LNCAP (cell line): Measurements from ENCODE around the gene AP3D1.

ENCODE experiments used
- TF ChIP-seq, protein P1 (sequence below): fragments of 450-650 bp; IDR thresholded peaks from 2 replicates; pipeline ENCODE4 v1.5.1; 2017; ENCODE audit warnings: mild to moderate bottlenecking

The AP3D1 gene

DNA sequence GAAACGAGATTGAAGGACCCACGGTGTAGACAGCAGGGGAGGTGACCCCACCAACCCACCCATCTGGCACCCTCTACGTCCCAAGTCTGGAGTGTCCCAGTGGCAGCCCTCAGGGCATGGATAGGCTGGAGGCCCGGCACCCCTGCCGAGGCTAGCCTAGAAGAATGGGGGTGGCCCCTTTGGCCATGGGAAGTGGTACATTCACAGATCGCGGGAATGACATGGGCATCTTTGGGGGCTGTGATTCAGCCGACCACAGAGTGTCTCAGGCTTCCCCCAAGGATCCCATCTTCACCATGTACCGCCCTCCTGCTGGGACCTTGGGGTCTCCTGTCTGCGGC is 89.0 kb downstream of the AP3D1 start:
- TF ChIP-seq, protein P1, sequence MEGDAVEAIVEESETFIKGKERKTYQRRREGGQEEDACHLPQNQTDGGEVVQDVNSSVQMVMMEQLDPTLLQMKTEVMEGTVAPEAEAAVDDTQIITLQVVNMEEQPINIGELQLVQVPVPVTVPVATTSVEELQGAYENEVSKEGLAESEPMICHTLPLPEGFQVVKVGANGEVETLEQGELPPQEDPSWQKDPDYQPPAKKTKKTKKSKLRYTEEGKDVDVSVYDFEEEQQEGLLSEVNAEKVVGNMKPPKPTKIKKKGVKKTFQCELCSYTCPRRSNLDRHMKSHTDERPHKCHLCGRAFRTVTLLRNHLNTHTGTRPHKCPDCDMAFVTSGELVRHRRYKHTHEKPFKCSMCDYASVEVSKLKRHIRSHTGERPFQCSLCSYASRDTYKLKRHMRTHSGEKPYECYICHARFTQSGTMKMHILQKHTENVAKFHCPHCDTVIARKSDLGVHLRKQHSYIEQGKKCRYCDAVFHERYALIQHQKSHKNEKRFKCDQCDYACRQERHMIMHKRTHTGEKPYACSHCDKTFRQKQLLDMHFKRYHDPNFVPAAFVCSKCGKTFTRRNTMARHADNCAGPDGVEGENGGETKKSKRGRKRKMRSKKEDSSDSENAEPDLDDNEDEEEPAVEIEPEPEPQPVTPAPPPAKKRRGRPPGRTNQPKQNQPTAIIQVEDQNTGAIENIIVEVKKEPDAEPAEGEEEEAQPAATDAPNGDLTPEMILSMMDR: no peak

DNA sequence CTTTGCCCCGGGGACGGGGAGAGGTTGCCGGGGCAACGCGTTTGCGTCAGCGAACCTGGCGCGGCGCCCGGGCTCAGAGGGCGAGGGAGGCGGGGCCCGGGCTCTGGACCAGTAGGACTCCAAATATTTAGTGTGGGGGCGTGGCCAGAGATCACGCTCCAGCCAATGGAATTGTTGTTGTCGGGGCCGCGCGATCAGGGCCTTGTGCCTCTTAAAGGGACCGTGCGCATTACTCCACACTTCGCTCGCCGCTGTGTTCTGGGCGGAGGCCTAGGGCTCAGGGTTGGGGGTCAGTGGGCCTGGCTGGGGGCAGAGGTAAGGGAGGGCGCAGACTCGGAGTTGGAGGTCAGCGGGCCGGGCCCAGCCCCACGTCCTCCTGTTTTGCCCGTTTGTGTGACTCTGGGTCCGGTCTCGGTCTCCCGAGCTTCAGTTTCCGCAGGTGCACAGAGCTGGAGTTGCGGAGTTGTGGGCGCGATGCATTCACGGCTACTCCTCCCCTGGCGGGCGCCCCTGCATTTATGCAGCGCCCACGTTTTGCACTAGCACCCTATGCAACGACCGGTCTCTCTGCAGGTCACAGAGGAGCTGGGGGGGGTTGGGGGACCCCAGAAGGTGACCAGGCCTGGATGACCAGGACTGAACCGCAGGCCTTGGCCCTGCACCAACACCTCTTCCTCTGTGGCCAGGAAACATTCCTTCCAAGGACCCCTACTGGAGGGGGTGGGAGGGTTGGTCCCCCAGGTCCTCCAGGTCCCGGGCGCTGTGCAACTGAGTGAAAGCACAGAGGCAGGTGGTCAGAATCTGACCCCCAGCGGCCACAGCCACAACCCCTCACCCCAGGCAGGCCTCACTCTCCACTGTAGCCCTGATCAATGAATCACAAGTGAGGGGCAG is 89.6 kb downstream of the AP3D1 start:
- TF ChIP-seq, protein P1: no peak

DNA sequence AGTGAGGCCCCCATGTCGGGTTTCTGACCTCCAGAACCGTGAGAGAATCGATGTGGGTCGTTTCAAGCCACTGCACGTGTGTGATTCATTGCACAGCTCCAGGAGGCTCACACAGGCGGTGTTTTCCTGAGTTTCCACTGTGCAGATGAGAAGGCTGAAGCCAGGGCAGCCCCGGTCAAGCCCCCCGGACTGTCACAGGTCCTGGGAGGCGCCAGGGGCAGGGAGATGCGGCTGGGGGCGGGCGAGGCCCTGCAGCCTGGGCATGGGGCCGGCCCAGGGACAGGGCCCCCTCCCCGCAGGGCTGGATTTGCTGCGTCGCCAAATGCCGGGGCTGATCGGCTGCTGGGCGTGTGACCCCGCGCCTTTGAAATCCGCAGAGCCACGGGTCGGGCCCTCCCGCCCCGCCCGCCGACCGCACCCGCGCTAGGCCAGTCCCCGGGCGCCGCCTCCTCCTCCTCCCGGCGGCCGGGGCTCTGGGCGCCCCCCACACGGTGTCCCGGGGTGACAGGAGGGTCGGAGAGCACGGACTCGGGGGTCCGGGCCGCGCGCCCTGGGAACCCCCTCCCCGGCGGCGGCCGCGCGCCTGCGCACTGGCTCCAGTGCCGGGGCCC is 90.4 kb downstream of the AP3D1 start:
- TF ChIP-seq, protein P1: no peak

DNA sequence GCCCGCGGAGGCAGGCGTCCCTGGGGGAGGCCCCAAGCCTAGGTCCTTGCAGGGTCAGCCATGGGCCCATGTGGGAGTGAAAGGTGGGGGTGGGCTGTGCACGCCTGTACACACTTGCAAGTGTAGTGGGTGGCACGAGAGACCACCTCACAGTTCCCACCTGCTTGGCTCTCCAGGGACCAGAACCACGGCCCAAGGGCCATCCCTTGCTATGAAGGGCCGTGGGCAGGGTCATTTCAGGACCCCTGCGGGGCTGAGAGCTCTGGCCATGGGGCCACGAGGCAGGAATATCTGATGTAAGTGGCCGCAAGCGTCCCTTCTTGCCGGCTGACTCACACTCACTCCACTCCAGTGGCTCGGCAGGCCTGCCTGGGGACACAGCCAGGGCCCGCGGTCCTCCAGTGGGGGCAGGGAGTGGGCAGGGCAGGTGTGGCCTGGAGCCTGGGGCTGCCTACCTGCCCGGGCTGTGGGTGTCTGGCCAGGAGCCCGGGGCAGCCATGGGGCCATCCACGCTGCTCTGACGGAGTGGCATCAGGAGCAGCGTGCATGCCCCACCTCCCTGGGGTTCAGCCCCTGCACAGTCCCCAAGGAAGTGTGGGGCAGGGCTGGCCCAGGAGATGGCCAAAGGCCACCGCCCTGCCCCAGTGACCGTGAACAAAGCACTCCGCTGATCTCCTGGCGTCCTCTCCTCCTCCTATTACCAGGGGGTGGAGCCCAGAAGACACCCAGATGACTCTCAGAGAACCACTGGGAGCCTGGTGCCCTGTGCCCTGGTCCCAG is 91.8 kb downstream of the AP3D1 start:
- TF ChIP-seq, protein P1: no peak

DNA sequence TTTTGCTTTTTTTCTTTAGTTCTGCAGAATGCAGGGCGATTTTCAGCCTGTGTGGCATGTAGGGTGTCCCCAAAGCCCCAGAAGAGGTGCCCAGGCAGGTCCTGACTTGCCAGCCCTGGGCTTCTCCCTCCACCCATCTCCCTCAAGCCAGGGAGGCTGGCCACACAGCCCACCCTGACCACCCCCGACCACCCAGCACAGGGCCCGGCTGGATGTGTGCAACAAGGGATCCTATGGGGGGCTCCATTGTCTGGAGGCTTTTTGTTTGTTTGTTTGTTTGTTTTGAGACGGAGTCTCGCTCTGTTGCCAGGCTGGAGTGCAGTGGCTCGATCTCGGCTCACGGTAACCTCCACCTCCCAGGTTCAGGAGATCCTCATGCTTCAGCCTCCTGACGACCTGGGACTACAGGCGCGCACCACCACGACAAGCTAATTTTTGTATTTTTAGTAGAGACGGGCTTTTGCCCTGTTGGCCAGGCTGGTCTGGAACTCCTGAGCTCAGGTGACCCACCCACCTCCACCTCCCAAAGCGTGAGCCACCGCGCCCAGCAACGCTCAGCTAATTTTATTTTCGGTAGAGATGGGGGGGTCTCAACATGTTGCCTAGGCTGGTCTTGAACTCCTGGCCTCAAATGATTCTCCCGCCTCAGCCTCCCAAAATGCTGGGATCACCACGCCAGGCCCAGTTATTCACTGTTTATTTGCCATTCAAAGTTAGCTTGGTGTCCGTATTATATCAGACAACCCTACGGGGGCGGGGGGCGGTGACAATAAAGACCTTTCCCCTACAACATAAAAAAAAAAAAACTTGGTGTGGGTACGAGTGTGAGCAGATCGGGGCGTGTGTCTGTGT is 92.6 kb downstream of the AP3D1 start:
- TF ChIP-seq, protein P1: no peak

DNA sequence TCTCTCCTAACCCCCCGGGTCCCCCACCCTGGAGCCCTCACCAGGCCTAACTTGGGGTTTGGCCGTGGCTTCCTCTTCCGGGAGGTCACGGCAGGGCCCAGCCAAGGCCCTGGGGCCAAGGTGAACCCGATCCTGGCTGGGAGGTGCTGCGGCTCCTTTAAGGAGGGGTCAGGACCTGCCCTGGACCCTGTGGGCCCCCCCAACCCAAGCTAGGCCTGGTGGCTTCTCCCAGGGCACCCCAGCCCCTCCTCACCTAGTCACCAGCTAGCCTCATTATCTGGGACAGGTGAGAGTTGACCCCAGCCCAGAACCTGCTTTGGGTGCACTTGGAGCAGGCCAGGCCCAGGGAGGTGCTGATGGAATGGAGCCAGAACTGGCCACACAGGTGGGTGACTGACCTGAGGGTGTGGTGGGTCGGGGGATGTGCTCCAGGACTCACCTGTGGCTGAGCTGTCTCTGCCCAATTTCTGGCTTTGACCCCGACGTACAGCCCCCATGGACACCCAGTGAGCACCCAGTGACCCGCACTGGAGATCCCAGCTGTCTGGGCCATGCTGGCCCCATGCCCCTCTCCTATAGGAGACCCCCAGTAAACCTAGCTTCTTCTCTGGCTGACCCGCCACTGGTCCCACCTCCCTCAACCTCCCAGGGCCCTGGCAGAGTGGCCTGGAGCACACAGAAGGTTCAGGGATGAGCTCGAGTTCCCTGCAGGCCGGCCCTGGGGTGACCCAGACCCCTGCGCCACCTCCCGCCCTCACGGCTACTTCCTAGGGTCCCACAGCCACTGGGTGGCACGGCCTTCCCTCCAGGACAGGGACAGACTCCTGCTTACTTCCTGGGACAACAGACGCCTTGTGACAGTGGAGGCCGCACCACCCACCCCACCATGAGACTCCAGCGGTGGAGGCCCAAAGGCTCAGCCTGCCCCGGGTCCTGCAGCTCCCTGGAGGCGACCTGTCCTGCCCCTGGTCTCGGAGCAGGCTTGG is 93.6 kb downstream of the AP3D1 start:
- TF ChIP-seq, protein P1: no peak
